ENCODE data around the gene PTRH1.

Gene PTRH1

DNA sequence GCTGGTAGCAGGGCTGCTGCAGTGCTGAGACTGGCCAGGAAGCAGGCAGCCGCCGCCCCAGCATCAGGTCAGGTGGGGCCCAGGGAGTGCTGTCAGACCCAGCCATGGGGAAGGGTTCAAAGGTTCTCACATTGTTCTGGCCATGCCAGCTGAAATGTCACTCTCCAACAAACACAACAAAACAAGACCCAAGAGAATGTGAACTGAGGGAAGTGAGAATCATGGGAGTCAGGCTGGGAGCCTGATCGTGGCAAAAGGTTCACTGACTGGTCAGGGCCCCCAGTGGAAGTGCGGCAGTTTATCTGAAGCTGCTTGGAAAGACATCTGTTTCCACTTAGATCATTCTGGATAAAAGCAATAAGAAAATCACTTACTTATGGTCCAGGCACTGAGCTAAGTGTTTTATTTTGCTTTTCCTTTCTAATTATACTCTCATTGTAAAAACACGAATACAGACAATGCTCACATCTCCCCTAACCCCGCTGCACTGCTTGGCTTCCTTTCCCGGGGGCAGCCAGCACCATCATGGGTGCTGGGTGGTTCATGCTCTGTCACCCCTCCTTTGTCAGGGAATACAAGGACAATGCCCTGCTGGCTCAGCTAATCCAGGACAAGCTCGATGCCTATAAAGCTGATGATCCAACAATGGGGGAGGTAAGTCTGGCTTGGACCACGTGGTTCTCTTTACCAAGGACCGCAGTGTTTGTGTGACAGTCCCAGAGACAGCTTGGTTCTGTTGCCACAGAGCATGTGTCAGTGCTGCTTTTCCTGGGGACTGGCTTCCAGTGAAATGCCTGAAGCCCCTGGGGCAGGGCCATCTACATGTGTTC lies 50.6 kb downstream of the PTRH1 start:
- H3K4me3 ChIP-seq (ENCODE audit: low read depth, low read length): no peak overlapping the region

DNA sequence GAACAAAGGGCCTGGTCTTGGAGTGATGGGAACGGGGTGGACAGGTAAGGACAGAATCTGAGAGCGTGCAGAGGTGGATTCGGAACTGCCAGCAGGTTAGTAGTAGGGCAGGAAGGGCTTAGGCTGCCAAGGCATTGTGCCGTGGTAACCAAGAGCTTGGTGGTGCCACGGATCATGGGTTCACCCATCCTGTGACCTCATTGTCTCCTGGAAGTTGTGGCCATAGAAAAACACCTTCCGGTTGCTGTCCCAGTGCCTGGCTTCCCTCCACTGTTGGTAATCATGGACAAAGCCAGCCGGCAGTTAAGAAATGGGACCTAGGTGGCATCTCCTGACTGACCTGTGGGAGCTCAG lies 51.2 kb downstream of the PTRH1 start:
- H3K4me3 ChIP-seq (ENCODE audit: low read depth, low read length): no peak overlapping the region

All from iPS-11a (cell line).